Keratinocyte (primary cell): ENCODE measurements around the gene MARCHF2.

ENCODE experiments used
- EZH2 ChIP-seq: IDR thresholded peaks from one replicate; pipeline ENCODE4 v1.6.1; 2012; ENCODE audit warnings: inconsistent platforms, mild to moderate bottlenecking, low read length, moderate library complexity
- TF ChIP-seq, protein P1 (sequence below), 3 experiments: IDR thresholded peaks in 1 of 3; conservative IDR thresholded peaks in 1 of 3; optimal IDR thresholded peaks in 1 of 3; 2 replicates in 2 of 3; 3 replicates in 1 of 3; pipeline versions ENCODE3 to v1.5.1; 2011; ENCODE audit warnings: low read length in 3 of 3, mild to moderate bottlenecking in 3 of 3, moderate library complexity in 2 of 3, control low read depth in 1 of 3, inconsistent platforms in 1 of 3; ENCODE audit not compliant: insufficient read depth in 2 of 3; ENCODE audit errors: extremely low read depth in 1 of 3

DNA sequence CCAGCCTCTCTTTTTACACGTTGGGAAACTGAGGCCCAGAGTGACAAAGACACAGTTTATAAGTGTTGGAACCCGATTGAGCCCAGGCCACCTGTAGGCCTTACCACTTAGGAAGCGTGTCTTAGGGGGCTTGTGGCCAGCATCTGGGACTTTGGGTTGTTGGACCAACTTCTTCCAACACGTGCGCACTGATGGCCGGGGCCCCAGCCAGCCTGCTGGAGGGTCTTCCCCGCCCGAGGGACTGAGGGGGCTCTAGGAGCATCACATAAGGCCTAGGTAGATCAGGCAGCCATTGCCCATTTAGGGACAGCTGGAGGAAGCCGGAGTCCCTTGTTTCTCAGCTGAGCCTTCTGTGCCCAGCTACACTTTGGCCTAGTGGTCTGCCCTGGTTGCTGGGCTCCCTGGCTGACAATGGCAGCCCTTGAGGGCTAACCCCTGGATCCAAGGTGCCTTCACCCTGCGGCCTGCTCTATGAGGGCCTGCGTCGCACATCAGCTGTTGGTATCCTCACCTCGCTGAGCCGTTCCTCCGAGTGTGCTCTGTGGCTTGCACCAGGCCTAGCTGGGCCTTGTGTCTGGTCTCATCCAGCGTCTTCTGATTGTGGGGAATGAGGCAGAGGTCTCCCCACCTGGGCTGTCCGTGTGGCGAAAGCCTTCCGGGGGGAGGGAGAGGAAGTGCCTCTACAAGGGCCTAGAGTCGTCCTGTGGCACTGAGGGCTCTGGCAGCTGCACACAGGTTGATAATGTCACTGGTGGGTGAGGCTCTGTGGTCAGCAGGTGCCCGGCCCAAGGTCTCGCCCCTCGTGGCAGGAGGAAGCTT is 21.7 kb upstream of the MARCHF2 start:
- TF ChIP-seq, protein P1, sequence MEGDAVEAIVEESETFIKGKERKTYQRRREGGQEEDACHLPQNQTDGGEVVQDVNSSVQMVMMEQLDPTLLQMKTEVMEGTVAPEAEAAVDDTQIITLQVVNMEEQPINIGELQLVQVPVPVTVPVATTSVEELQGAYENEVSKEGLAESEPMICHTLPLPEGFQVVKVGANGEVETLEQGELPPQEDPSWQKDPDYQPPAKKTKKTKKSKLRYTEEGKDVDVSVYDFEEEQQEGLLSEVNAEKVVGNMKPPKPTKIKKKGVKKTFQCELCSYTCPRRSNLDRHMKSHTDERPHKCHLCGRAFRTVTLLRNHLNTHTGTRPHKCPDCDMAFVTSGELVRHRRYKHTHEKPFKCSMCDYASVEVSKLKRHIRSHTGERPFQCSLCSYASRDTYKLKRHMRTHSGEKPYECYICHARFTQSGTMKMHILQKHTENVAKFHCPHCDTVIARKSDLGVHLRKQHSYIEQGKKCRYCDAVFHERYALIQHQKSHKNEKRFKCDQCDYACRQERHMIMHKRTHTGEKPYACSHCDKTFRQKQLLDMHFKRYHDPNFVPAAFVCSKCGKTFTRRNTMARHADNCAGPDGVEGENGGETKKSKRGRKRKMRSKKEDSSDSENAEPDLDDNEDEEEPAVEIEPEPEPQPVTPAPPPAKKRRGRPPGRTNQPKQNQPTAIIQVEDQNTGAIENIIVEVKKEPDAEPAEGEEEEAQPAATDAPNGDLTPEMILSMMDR (optimal IDR thresholded peaks at IDR 0.05 in 1 of 3, IDR thresholded peaks at IDR 0.05 in 1 of 3, conservative IDR thresholded peaks at IDR 0.05 in 1 of 3; ENCODE audit: extremely low read depth in 1 of 3, insufficient read depth in 2 of 3, low read length in 3 of 3), result no peak
- no peak for TF ChIP-seq EZH2
